NAMALWA (cell line): ENCODE data around the gene NOS3.

Experiments
- DNase-seq: peaks from one replicate; pipeline ENCODE4 v3.0.0-alpha.2; 2015; ENCODE audit warnings: low spot score

NOS3 gene

DNA sequence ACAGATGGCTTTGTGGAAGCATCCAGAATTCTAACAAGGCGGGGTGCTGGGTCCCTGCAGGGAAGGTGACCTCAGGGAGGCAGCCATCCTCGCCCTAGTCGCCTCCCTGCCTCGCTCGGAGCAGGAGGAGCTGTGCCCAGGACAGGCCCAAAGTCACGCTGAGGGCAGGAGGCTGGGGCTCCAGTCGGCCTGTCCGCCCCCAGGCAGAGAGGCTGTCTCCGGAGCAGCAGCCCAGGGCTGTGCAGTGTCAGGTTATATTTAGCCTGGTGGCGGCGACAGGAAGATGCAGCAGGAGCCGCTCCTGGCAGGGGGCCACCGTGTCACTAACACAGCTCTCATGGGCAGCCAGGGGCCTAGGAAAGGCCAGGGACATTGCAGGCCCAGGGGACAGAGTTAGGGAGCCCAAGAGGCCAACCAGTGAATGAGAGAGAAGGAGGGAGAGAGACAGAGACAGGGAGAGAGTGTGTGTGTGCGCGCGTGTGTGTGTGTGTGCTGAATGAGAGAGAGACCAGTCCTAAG, 26.2 kb upstream of the NOS3 start:
- DNase-seq = no peak

- no peak for DNase-seq
These were observed 25.5 kb upstream of the NOS3 start for GRCh38 chr7:150965273-150965830.

- no peak for DNase-seq
These were observed 24.8 kb upstream of the NOS3 start for GRCh38 chr7:150966002-150966401.

GRCh38 chr7:150967349-150967748, 23.5 kb upstream of the NOS3 start:
- no peak for DNase-seq

DNA sequence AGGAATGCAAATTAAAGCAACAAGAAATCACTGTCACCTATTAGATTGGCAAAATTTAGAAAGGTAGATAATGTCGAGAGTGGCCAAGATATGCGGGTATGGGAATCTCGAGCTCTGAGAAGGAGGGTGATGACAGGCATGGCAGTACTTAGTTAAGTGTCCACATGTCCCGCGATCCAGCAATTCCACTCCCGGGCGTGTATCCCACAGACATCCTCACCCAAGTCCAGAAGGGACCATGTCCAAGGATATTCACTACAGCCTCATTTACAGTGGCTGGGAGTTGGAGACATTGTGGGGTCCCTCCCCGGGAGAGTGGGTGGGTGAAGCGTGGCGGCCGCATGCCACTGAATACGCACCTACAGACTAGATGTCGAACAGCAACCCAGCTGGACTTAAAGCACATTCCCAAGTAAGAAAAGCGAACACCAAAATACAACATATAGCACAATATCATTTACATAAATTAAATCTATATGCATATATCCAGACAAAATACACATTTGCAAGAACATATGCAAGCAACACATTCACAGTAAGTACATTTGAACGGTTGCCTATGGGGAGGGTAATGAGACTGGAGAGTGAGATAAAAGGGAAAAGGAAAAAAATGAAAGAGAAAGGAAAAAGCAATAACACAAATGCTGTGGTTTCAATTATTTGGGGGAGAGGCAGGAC, 22.6 kb upstream of the NOS3 start:
- no peak for DNase-seq

GRCh38 chr7:150968734-150969372, 22.0 kb upstream of the NOS3 start:
- DNase-seq = no peak

DNA sequence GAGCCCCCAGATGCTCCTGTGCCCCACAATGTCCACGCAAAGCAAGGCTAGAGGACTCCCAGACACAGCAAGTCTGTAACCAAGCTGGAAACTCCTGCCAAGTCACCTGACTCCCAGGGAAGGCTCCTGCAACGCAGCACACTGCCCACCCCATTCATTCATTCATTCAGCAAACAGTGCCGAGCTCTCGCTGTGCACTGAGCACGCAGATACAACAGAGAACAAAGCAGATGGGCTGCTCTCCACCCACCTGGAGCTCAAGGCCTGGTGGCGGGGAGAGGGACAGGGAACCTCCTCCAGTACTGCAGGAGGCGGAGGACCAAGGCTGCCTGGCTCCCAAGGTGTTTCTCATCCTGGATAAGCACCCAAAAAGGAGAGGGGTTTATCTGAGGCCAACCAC, 21.3 kb upstream of the NOS3 start:
- no peak for DNase-seq

DNA sequence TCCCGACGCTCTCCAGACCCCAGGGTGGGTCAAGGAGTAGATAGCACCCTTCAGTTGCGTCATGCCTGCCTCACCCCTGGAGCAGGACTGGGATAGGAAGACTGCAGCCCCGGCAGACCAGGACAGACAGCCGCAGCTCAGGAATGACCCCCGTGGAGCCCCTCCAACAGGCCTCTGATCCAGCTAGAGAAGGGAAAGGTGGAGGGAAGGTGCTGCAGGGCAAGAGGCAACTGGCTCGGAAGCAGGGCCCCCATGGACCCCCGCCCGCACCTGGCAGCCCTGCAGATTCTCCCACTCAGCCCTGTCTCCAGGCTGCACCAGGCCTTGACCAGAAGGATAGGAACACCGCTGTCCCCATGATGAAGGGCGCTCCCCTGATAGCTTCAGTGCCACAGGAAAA, 20.4 kb upstream of the NOS3 start:
- DNase-seq = no peak

DNA sequence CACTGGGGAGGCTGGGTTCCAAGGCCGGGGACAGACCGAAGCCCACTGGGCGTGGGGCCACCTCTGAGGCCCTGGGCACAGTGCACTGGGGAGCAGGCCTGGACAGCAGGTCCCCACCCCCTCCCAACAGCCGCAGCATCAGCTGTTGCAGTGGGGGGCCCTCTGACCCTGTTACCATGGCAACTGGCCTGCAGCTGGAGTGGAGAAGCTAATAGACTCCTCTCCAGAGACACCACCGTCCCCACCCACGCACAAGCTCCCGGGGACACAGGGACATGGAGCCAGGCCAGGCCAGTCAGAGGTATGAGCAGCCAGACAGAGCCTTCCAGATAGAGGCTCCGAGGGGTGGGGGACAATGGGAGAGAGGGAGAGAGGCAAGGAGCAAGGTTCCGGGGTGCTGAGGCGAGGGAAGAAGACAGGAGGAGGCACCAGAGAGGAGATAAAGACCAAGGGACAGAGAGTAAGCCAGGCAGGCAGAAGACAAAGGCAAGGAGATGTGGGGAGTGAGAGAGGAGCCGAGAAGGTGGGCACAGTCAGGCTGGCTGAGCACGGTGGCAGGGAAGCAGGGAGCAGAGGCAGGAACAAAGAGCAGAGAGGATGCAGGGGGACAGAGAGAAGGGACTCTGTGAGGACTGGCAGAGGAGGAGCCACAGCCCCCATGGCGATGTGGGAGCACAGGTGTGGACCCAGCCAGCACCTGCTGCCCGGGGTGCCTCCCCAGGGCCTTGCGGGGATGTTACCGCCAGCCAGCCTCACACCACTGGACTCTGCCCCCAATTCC, 19.4 kb upstream of the NOS3 start:
- no peak for DNase-seq

GRCh38 chr7:150972023-150972468, 18.8 kb upstream of the NOS3 start:
- no peak for DNase-seq

DNA sequence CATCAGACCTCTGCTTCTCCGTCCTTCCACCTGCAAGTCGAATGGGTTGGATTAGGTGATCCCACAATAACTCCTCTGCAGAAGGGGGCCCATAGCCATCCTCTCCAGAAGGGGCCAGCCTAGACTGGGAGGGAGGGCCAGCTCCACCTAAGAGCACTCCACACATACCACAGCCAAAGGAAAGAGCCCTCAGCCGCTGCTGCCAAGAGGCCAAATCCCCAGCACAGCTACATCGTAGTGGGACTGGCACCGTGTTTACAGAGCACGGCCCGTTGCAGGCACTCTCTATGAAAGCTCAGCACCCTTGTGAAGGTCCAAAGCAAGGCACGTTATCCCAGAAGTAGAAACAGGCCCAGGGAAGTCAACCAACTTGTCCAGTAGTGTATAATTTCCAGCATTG, 18.1 kb upstream of the NOS3 start:
- DNase-seq = no peak

GRCh38 chr7:150973571-150974451, 17.0 kb upstream of the NOS3 start:
- peak; percentile 75 for DNase-seq

DNA sequence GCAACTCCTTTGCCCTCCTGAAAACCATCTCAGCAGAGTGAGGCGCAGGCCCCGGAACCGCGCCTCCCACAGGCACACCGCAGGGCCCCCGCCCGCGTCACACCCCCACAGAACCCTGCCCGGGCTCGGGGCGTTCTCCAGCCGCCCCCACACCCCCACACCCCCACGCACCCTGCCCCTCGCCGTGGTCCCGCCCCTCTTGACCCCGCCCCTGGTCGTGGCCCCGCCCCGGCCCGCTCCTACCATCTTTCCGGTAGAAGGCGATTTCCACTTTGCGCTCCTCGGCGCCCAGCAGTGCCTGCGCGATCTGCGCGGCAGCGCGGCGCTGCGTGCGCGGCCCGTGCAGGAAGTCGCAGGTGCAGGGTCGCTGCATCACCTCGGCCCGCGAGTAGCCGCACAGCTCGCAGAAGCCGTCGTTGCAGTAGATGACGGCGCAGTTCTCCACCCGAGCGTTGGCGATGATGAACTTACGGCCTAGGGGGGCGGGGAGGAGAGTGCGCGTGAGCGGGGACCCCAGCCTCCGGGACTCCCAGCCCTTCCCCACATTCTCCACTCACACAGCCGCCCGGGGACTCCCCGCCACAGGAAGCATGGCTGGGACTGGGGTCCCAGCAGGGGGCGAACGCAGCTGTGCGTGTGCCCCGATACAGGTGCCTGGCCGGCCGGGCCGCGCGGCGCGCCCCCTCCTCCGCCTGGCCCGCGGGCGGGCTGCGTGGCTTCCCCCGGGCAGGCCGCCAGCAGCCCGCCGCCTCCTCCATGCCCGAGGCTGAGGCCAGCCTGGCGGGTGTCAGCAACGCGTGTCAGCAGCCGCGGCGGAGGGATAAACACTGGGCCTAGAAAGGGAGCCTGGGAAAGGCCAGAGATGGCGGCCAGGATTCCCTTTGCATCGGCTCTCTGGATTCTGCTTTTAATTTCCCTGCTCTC, 16.1 kb upstream of the NOS3 start:
- peak; percentile 94 for DNase-seq

- peak; percentile 47 for DNase-seq
These were observed 15.1 kb upstream of the NOS3 start for GRCh38 chr7:150975536-150976319.

- DNase-seq = no peak
These were observed 14.1 kb upstream of the NOS3 start for GRCh38 chr7:150976529-150977381.

GRCh38 chr7:150977382-150978125, 13.3 kb upstream of the NOS3 start:
- no peak for DNase-seq

- peak; percentile 81 for DNase-seq
These were observed 12.6 kb upstream of the NOS3 start, which contains the start of gene KCNH2 for GRCh38 chr7:150978126-150978789. Gene KCNH2 (minus strand): TSS chr7:150978321. CDS start chr7:150977913, 408 bp downstream.
